LNCaP clone FGC (cell line): ENCODE results near the gene PPP1R7.

Experiments used
- DNase-seq: peaks from one replicate; pipeline ENCODE4 v3.0.0-alpha.2; 2011; ENCODE audit warnings: low read depth
- H3K4me3 ChIP-seq: 2 replicates; pipeline ENCODE4 v1.5.1; 2011; ENCODE audit warnings: mild to moderate bottlenecking, low read depth, low read length, control low read depth
- TF ChIP-seq, protein P1 (sequence below): IDR thresholded peaks from 2 replicates; pipeline ENCODE4 v1.5.1; 2012; ENCODE audit warnings: mild to moderate bottlenecking; ENCODE audit not compliant: control insufficient read depth, insufficient read depth; ENCODE audit errors: extremely low read depth

The PPP1R7 gene

DNA sequence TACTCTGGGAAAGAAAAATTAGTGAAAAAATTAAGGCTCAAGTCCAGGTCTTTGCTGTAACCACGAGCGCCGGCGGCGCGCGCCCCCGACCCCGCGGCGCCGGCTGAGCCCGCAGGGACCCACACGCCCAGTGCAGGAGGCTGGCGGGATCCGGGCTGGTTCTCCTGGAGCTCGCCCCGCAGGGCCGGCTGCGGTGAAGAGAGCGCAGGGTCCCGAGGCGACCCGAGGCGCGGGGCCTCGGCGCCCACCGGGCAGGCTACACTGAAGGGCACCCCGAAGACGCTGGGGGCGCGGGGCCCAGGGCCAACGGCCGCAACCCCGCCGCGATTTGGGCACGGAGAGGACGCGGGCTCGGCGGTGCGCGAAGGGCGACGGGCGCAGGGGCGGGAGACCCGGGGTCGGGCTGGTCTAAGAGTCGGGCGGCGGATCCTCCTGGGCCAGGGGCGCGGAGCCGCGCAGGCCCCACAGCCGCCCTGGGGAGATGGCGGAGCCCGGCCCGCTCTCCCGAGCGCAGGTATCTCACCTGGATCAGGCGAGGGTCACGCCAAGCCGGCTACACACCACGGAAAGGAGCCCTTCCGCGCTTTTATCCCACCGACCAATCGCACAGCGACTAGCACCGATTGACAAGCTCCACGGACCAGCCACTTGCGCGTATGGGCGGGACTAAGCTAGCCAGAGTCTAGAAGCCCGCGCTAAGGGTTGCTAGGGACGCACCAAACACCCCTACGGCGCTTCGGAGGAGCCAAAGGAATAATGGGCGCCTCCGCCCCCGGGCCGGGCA lies 1.2 kb upstream of the PPP1R7 start, which contains the start of gene PASK:
Gene PASK, minus strand, starts transcription at position 582 of the 784 bp plus-strand sequence. CDS start 6,440 bp downstream, outside the sequence.
- peak within 1 kb of the TSS; percentile 79 for H3K4me3 ChIP-seq
- DNase-seq = peak; percentile 89
- TF ChIP-seq, protein P1, sequence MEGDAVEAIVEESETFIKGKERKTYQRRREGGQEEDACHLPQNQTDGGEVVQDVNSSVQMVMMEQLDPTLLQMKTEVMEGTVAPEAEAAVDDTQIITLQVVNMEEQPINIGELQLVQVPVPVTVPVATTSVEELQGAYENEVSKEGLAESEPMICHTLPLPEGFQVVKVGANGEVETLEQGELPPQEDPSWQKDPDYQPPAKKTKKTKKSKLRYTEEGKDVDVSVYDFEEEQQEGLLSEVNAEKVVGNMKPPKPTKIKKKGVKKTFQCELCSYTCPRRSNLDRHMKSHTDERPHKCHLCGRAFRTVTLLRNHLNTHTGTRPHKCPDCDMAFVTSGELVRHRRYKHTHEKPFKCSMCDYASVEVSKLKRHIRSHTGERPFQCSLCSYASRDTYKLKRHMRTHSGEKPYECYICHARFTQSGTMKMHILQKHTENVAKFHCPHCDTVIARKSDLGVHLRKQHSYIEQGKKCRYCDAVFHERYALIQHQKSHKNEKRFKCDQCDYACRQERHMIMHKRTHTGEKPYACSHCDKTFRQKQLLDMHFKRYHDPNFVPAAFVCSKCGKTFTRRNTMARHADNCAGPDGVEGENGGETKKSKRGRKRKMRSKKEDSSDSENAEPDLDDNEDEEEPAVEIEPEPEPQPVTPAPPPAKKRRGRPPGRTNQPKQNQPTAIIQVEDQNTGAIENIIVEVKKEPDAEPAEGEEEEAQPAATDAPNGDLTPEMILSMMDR = no peak

GRCh38 chr2:241149675-241149924 lies 667 bp upstream of the PPP1R7 start:
- H3K4me3 ChIP-seq = peak overlapping the region; percentile 79
- TF ChIP-seq, protein P1 = no peak
- DNase-seq = no peak

- DNase-seq = no peak
- H3K4me3 ChIP-seq = peak overlapping the region; percentile 79
- TF ChIP-seq, protein P1 = no peak
Measured at GRCh38 chr2:241150660-241151530, 628 bp downstream of the PPP1R7 start.

DNA sequence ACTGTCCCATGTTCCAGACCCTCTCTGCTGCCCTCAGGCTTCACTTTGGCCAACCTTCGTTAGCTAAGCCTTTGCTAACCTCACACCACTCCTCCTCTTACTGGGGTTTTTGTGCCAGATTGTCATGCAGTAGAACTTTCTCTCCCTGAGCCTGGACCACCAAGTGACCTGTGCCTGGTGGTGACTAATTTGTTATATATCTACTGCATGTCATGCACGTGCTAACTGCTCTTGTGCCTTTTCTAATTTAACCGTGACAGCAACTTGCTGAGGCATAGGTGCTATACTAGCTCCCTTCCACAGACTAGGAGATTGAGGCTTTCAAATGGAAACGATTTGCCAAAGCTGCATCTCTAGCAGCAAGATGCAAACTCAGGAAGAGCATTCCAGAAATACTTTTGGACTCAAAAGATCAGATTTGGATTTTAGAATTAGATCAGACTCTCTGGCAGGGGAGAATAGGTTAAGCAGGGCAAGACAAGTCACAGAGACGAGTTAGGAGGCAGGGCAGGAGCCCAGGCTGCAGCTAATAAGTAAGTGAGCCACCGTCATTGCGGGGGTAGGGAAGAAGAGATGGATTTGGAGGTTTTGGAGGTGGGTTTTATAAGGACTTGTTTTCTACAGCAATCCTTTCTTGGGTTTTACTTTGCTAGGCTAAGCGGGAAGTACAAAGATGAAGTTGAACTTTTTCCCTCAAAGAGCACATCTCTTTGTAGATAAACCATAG lies 1.8 kb downstream of the PPP1R7 start:
- no peak overlapping the region for H3K4me3 ChIP-seq
- DNase-seq = no peak
- TF ChIP-seq, protein P1 = no peak

DNA sequence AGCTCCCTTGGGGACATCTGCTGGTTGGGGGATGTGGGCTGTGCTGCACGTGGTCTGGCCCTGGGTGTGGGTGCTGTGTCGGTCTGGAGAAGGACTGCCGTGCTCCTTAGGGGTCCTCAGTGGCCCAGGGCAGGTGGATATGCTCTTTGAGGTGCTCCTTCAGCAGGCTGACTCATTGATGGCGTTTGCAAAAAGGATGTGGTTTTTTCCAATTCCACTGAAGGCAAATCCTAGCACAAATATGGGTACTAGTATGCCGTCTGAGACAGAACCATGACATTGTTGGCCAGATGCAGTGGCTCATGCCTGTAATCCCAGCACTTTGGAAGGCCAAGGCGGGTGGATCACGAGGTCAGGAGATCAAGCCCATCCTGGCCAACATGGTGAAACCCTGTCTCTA lies 3.3 kb downstream of the PPP1R7 start:
- TF ChIP-seq, protein P1 = no peak
- no peak for DNase-seq
- no peak overlapping the region for H3K4me3 ChIP-seq

DNA sequence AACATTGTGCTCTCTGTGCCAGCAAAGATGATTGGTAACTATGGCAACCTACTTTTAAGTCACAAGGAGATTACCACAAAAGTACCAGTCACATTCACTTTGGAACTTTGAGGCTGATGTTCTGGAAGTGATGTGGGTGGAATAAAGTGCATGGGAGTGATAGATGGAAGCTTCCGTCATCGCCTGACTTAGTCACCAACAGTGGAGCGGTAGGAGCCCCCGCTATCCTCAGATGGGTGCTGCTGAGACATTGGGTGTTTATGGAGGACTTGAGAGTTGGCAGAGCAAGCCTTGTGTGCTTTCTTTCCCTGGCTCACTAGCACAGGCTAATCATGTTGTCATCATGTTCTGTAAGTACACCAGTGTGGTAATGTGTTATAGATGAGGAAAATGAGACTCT lies 4.6 kb downstream of the PPP1R7 start:
- DNase-seq = no peak
- TF ChIP-seq, protein P1 = no peak

More for the DNA sequence above, 4.6 kb downstream of the PPP1R7 start:
- no peak overlapping the region for H3K4me3 ChIP-seq
